Osteocyte (in vitro differentiated cells): ENCODE results near the gene TMC7. TPM values are rescaled to one million over a fixed set of nuclear protein-coding genes. Genes with fewer than 3 reads are reported as not detected.

ENCODE experiments used
- DNase-seq: peaks from one replicate; pipeline ENCODE4 v3.0.0; 2021; ENCODE audit warnings: mixed read lengths; ENCODE audit not compliant: unreplicated experiment; ENCODE audit errors: extremely low spot score
- H3K27ac Mint-ChIP-seq: one replicate; pipeline ENCODE4 v1.8.0; 2021; ENCODE audit warnings: mild to moderate bottlenecking, mixed read lengths; ENCODE audit not compliant: unreplicated experiment
- H3K27me3 Mint-ChIP-seq: one replicate; pipeline ENCODE4 v1.8.0; 2021; ENCODE audit warnings: mixed read lengths; ENCODE audit not compliant: unreplicated experiment
- H3K36me3 Mint-ChIP-seq: one replicate; pipeline ENCODE4 v1.8.0; 2021; ENCODE audit warnings: mixed read lengths; ENCODE audit not compliant: unreplicated experiment
- H3K4me1 Mint-ChIP-seq: one replicate; pipeline ENCODE4 v1.8.0; 2021; ENCODE audit warnings: mixed read lengths; ENCODE audit not compliant: unreplicated experiment
- H3K4me3 Mint-ChIP-seq: one replicate; pipeline ENCODE4 v1.8.0; 2021; ENCODE audit warnings: mild to moderate bottlenecking, moderate library complexity, mixed read lengths; ENCODE audit not compliant: unreplicated experiment
- H3K9me3 Mint-ChIP-seq: one replicate; pipeline ENCODE4 v1.8.0; 2021; ENCODE audit warnings: mixed read lengths; ENCODE audit not compliant: unreplicated experiment
- total RNA-seq: library from RNA; stranded (reverse); gene quantifications from 2 replicates; pipeline ENCODE4 v1.2.1, GENCODE V29; 2021
- TF ChIP-seq, protein P1 (sequence below): fragments of 200-600 bp; sonication (generic); IDR thresholded peaks from 2 replicates; pipeline ENCODE4 v1.5.0; 2021; ENCODE audit warnings: antibody characterized with exemption, mild to moderate bottlenecking, moderate library complexity

TMC7 gene
- total RNA-seq, 1 donor from 2014 or later: 1.2 TPM

- TF ChIP-seq, protein P1, sequence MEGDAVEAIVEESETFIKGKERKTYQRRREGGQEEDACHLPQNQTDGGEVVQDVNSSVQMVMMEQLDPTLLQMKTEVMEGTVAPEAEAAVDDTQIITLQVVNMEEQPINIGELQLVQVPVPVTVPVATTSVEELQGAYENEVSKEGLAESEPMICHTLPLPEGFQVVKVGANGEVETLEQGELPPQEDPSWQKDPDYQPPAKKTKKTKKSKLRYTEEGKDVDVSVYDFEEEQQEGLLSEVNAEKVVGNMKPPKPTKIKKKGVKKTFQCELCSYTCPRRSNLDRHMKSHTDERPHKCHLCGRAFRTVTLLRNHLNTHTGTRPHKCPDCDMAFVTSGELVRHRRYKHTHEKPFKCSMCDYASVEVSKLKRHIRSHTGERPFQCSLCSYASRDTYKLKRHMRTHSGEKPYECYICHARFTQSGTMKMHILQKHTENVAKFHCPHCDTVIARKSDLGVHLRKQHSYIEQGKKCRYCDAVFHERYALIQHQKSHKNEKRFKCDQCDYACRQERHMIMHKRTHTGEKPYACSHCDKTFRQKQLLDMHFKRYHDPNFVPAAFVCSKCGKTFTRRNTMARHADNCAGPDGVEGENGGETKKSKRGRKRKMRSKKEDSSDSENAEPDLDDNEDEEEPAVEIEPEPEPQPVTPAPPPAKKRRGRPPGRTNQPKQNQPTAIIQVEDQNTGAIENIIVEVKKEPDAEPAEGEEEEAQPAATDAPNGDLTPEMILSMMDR: no peak
- H3K27me3 Mint-ChIP-seq: no peaks in the 10 kb centered on the region
- H3K4me3 Mint-ChIP-seq: peak within 1 kb of the TSS; percentile 95
- peak within 1 kb of the TSS; percentile 96 for H3K27ac Mint-ChIP-seq
- peak; percentile 99 for DNase-seq
- no peaks in the 10 kb centered on the region for H3K9me3 Mint-ChIP-seq
- H3K36me3 Mint-ChIP-seq: peaks cover 2% of the 10 kb centered on the region
- H3K4me1 Mint-ChIP-seq: peaks cover 25% of the 10 kb centered on the region
These were observed 83.9 kb downstream of the TMC7 start, which contains the start of gene COQ7 for GRCh38 chr16:19067349-19068236. TSS of gene COQ7 (plus strand) at chr16:19067614. CDS start at chr16:19067665, 51 bp downstream.

DNA sequence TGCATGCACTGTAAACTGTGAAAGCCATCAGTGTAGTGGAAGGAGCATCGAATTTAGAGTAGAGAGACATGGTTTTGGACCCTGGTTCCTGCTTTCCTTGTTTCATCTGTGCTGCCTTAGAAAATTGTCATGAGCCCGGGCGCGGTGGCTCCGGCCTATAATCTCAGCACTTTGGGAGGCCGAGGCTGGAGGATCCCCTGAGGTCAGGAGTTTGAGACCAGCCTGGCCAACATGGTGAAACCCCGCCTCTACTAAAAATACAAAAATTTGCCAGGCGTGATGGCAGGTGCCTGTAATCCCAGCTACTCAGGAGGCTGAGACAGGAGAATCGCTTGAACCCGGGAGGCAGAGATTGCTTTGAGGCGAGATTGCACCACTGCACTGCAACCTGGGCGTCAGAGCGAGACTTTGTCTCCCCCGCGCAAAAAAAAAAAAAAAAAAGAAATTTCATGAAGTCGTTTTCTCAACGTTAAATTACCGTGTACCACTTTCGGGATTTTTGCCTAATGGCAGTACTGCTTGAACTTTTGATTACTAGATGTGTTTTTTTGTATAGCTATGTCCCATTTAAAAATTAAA is 84.6 kb downstream of the TMC7 start:
- TF ChIP-seq, protein P1: no peak
- no peak for DNase-seq
- Mint-ChIP-seq H3K4me3 (peak overlapping the region; percentile 95), H3K4me1 (peaks cover 25% of the 10 kb centered on the region), H3K36me3 (peaks cover 2% of the 10 kb centered on the region), H3K27ac (peak overlapping the region; percentile 96), H3K9me3 (no peaks in the 10 kb centered on the region), H3K27me3 (no peaks in the 10 kb centered on the region)

DNA sequence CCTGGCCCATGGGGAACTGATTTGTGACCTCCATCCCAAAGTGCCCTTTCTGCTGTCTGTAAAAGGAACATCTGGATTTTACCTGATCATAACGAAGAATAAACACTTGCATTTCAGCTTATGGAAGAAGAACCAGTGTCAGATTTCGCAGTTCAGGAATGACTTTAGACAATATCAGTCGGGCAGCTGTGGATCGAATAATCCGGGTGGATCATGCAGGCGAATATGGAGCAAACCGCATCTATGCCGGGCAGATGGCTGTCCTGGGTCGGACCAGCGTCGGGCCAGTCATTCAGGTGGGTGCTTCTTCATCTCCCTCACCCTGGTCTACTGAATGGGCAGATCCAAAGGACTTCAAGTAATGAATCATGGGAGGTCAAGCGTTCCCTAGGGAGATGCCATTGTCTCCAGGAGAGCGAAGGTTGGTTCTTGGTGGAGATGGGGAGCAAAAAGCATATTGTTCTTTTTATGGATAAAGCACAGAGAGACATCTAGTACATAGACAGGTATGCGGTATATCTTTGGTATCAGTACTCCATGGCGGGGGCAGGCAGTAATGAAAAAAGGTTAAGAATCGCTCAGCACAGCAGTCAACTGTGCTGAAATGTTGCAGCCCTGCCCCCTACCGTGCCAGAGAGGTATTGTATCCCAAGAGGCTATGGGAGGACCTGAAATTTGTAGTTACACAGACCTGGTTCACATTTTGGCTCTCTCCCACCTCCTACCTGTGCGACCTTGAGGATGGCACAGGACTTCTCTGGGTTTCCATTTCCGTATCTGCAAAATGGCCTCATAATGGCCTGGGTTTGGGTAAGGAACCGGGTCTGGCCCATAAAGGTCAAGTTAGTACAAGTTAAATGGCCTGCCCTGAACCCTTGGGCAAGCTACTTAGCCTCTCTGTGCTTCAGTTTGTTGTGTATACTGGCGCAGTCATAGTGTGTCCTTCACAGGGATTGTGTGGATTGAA is 88.4 kb downstream of the TMC7 start:
- DNase-seq: no peak
- TF ChIP-seq, protein P1: peak; percentile 70
- H3K27me3 Mint-ChIP-seq: no peaks in the 10 kb centered on the region
- H3K27ac Mint-ChIP-seq: no peak overlapping the region
- peaks cover 20% of the 10 kb centered on the region for H3K4me1 Mint-ChIP-seq
- peaks cover 17% of the 10 kb centered on the region for H3K36me3 Mint-ChIP-seq
- H3K4me3 Mint-ChIP-seq: no peak overlapping the region
- H3K9me3 Mint-ChIP-seq: no peaks in the 10 kb centered on the region

- Mint-ChIP-seq H3K27ac (peak overlapping the region; percentile 28), H3K4me1 (peaks cover 11% of the 10 kb centered on the region), H3K27me3 (no peaks in the 10 kb centered on the region), H3K36me3 (peaks cover 25% of the 10 kb centered on the region), H3K9me3 (no peaks in the 10 kb centered on the region), H3K4me3 (no peak overlapping the region)
- DNase-seq: no peak
- TF ChIP-seq, protein P1: no peak
These were observed 89.6 kb downstream of the TMC7 start for GRCh38 chr16:19073344-19073743.
